SJCRH30 (cell line): Measurements from ENCODE around the gene ARL14EPL. TPM values are rescaled to one million over a fixed set of nuclear protein-coding genes. Genes with fewer than 3 reads are reported as not detected.
"Not testable (repeated sequence)": the region's sequence is repeated elsewhere in the genome, so short reads cannot be mapped to it uniquely, and the experiment has no call there.

Source experiments
- DNase-seq, 2 experiments: peaks; one replicate each; pipeline ENCODE4 v3.0.0-alpha.2; 2015 to 2020
- H3K27ac ChIP-seq: fragments of 250-450 bp; sonication (Bioruptor Pico); 2 replicates; pipeline ENCODE4 v1.5.1; 2020; ENCODE audit warnings: mild to moderate bottlenecking, moderate library complexity
- H3K27me3 ChIP-seq: fragments of 250-450 bp; sonication (Bioruptor Pico); 2 replicates; pipeline ENCODE4 v1.5.1; 2020; ENCODE audit warnings: mild to moderate bottlenecking, moderate library complexity
- H3K36me3 ChIP-seq: fragments of 250-450 bp; sonication (Bioruptor Pico); 2 replicates; pipeline ENCODE4 v1.5.1; 2020; ENCODE audit warnings: mild to moderate bottlenecking, moderate library complexity
- H3K4me1 ChIP-seq: fragments of 250-450 bp; sonication (Bioruptor Pico); 2 replicates; pipeline ENCODE4 v1.5.1; 2020; ENCODE audit warnings: mild to moderate bottlenecking, moderate library complexity
- H3K4me3 ChIP-seq: fragments of 250-450 bp; sonication (Bioruptor Pico); 2 replicates; pipeline ENCODE4 v1.5.1; 2020; ENCODE audit warnings: mild to moderate bottlenecking, moderate library complexity
- H3K9me3 ChIP-seq: fragments of 250-450 bp; sonication (Bioruptor Pico); replicated peaks from 2 replicates; pipeline ENCODE4 v1.5.1; 2020; ENCODE audit warnings: mild to moderate bottlenecking, moderate library complexity
- total RNA-seq: library from RNA; depleted of rRNA; stranded (reverse); fragments of >200 nt; shearing (Covaris generic); gene quantifications from 2 replicates; pipeline ENCODE4 v1.2.3, GENCODE V29; 2014; rRNA removed

Gene ARL14EPL
- total RNA-seq, 1 experiment from 2014 or later, result 0.06 TPM

GRCh38 chr5:116076496-116076895 is 44.2 kb downstream of the ARL14EPL start:
- H3K36me3 ChIP-seq, result no peaks in the 10 kb centered on the region
- H3K27ac ChIP-seq, result no peak overlapping the region
- no peaks in the 10 kb centered on the region for H3K9me3 ChIP-seq
- H3K27me3 ChIP-seq, result no peaks in the 10 kb centered on the region
- DNase-seq, result no peak
- H3K4me3 ChIP-seq, result no peak overlapping the region
- peaks cover 7% of the 10 kb centered on the region for H3K4me1 ChIP-seq

GRCh38 chr5:116078199-116078598 is 45.9 kb downstream of the ARL14EPL start:
- Histone ChIP-seq H3K4me3 (no peak overlapping the region), H3K27ac (no peak overlapping the region), H3K27me3 (no peaks in the 10 kb centered on the region), H3K36me3 (no peaks in the 10 kb centered on the region), H3K4me1 (peaks cover 7% of the 10 kb centered on the region), H3K9me3 (0 out of 2 replicates have a peak, but pooled peaks cover 6% of the 10 kb centered on the region)
- no peak for DNase-seq

GRCh38 chr5:116084287-116084691 is 52.0 kb downstream of the ARL14EPL start:
- H3K4me1 ChIP-seq, result no peaks in the 10 kb centered on the region

GRCh38 chr5:116084871-116085715 is 52.8 kb downstream of the ARL14EPL start, which contains the start of gene COMMD10:
TSS of gene COMMD10 (plus strand) at chr5:116085025.
- Histone ChIP-seq H3K27me3 (no peaks in the 10 kb centered on the region), H3K4me1 (no peaks in the 10 kb centered on the region), H3K9me3 (0 out of 2 replicates have a peak, but pooled peaks cover 6% of the 10 kb centered on the region), H3K36me3 (peaks cover 8% of the 10 kb centered on the region; the same call in 1 of the 2 replicates), H3K4me3 (peak within 1 kb of the TSS; percentile 87), H3K27ac (peak within 1 kb of the TSS; percentile 93)
- peak; percentile 86 to 90 for DNase-seq

More at GRCh38 chr5:116084287-116084691, 52.0 kb downstream of the ARL14EPL start:
- Histone ChIP-seq H3K36me3 (peaks cover 8% of the 10 kb centered on the region; the same call in 1 of the 2 replicates), H3K27ac (peak overlapping the region; percentile 93), H3K9me3 (0 out of 2 replicates have a peak, but pooled peaks cover 6% of the 10 kb centered on the region), H3K4me3 (peak overlapping the region; percentile 87), H3K27me3 (no peaks in the 10 kb centered on the region)
- peak; percentile 16 to 45 for DNase-seq

GRCh38 chr5:116086309-116086708 is 54.0 kb downstream of the ARL14EPL start:
- H3K27ac ChIP-seq, H3K9me3 ChIP-seq, H3K4me3 ChIP-seq, H3K4me1 ChIP-seq, DNase-seq, H3K27me3 ChIP-seq: not testable (repeated sequence)
- H3K36me3 ChIP-seq, result peaks cover 11% of the 10 kb centered on the region

- Histone ChIP-seq H3K4me3 (no peak overlapping the region), H3K27ac (no peak overlapping the region), H3K9me3 (no peaks in the 10 kb centered on the region), H3K4me1 (no peaks in the 10 kb centered on the region), H3K27me3 (no peaks in the 10 kb centered on the region), H3K36me3 (peaks cover 26% of the 10 kb centered on the region)
- DNase-seq, result peak in 1 of 2 experiments; percentile 20
Observed at GRCh38 chr5:116088062-116088461, 55.8 kb downstream of the ARL14EPL start.

GRCh38 chr5:116090302-116090701 is 58.0 kb downstream of the ARL14EPL start:
- H3K4me1 ChIP-seq, result no peaks in the 10 kb centered on the region
- H3K27ac ChIP-seq, result no peak overlapping the region
- H3K27me3 ChIP-seq, result no peaks in the 10 kb centered on the region
- H3K9me3 ChIP-seq, result no peaks in the 10 kb centered on the region
- peaks cover 46% of the 10 kb centered on the region for H3K36me3 ChIP-seq
- no peak for DNase-seq
- no peak overlapping the region for H3K4me3 ChIP-seq

- DNase-seq, result no peak
- Histone ChIP-seq H3K4me1 (no peaks in the 10 kb centered on the region), H3K36me3 (peaks cover 46% of the 10 kb centered on the region), H3K27ac (no peak overlapping the region), H3K4me3 (no peak overlapping the region), H3K9me3 (no peaks in the 10 kb centered on the region), H3K27me3 (no peaks in the 10 kb centered on the region)
Observed at GRCh38 chr5:116091416-116091815, 59.1 kb downstream of the ARL14EPL start.

- no peak overlapping the region for H3K27ac ChIP-seq
- H3K36me3 ChIP-seq, result peaks cover 51% of the 10 kb centered on the region
- H3K4me3 ChIP-seq, result no peak overlapping the region
- H3K27me3 ChIP-seq, result no peaks in the 10 kb centered on the region
- no peak for DNase-seq
- no peaks in the 10 kb centered on the region for H3K9me3 ChIP-seq
- no peaks in the 10 kb centered on the region for H3K4me1 ChIP-seq
Observed at GRCh38 chr5:116097301-116097700, 65.0 kb downstream of the ARL14EPL start.

- no peaks in the 10 kb centered on the region for H3K27me3 ChIP-seq
- H3K36me3 ChIP-seq, result peaks cover 34% of the 10 kb centered on the region
Observed at GRCh38 chr5:116098998-116099397, 66.7 kb downstream of the ARL14EPL start.

GRCh38 chr5:116104941-116105340 is 72.7 kb downstream of the ARL14EPL start:
- not testable (repeated sequence) for H3K4me1 ChIP-seq, H3K36me3 ChIP-seq, DNase-seq, H3K4me3 ChIP-seq, H3K27ac ChIP-seq, H3K27me3 ChIP-seq, H3K9me3 ChIP-seq

More at GRCh38 chr5:116098998-116099397, 66.7 kb downstream of the ARL14EPL start:
- DNase-seq, result no peak
- H3K4me1 ChIP-seq, result no peaks in the 10 kb centered on the region
- H3K27ac ChIP-seq, result no peak overlapping the region
- no peak overlapping the region for H3K4me3 ChIP-seq
- H3K9me3 ChIP-seq, result no peaks in the 10 kb centered on the region

Other genes starting within 250 kb of the ARL14EPL start
- gene CDO1, start 215.8 kb upstream of the ARL14EPL start, total RNA-seq, result 0.23 TPM in 1 of 2 replicates, not detected in the other
- 61.3 and 62.5 TPM in 2 replicates for gene ATG12, start 190.9 kb upstream of the ARL14EPL start, total RNA-seq
- gene AP3S1, start 190.5 kb upstream of the ARL14EPL start, total RNA-seq, result 139 and 141 TPM in 2 replicates
- 0.53 TPM in 2 replicates for gene LVRN, start 70.0 kb upstream of the ARL14EPL start, total RNA-seq
- gene COMMD10, start 52.6 kb downstream of the ARL14EPL start, total RNA-seq, result 56.2 and 56.8 TPM in 2 replicates